Fibroblast of lung (primary cell): Measurements from ENCODE around the gene CIITA. TPM values are rescaled to one million over a fixed set of nuclear protein-coding genes. Genes with fewer than 3 reads are reported as not detected.

Source experiments
- DNase-seq, 2 donors: peaks; one replicate each; pipeline versions ENCODE4 v3.0.0 to v3.0.0-alpha.2; 2010; ENCODE audit warnings: low read depth in 2 of 2
- H2AFZ ChIP-seq: 2 replicates; pipeline ENCODE4 v1.5.1; 2012; ENCODE audit warnings: low read length, control low read depth, inconsistent platforms
- H3K27ac ChIP-seq: 2 replicates; pipeline ENCODE4 v1.5.1; 2011; ENCODE audit warnings: low read length, control low read depth; ENCODE audit not compliant: insufficient read depth
- H3K27me3 ChIP-seq: 2 replicates; pipeline ENCODE4 v1.5.1; 2011; ENCODE audit warnings: mild to moderate bottlenecking, low read length; ENCODE audit not compliant: control insufficient read depth, insufficient read depth
- H3K36me3 ChIP-seq: 2 replicates; pipeline ENCODE4 v1.5.1; 2011; ENCODE audit warnings: low read length; ENCODE audit not compliant: control insufficient read depth, insufficient read depth
- H3K4me1 ChIP-seq: 2 replicates; pipeline ENCODE4 v1.5.1; 2011; ENCODE audit warnings: low read length; ENCODE audit not compliant: control insufficient read depth, insufficient read depth; ENCODE audit errors: extremely low read depth
- H3K4me2 ChIP-seq: 2 replicates; pipeline ENCODE4 v1.5.1; 2011; ENCODE audit warnings: low read length, control low read depth; ENCODE audit not compliant: insufficient read depth; ENCODE audit errors: extremely low read depth
- H3K4me3 ChIP-seq, 4 experiments: fragments of 200-600 bp in 1 of 4; sonication (generic) in 1 of 4; replicated peaks in 1 of 4; 2 replicates each; pipeline ENCODE4 v1.5.1; 2011 to 2016; ENCODE audit warnings: low read length in 4 of 4, low read depth in 3 of 4, mild to moderate bottlenecking in 3 of 4, control low read depth in 2 of 4, inconsistent platforms in 1 of 4, mixed read lengths in 1 of 4; ENCODE audit not compliant: insufficient read depth in 1 of 4; ENCODE audit errors: control extremely low read depth in 1 of 4
- H3K79me2 ChIP-seq: 2 replicates; pipeline ENCODE4 v1.5.1; 2012; ENCODE audit warnings: mild to moderate bottlenecking, low read length, inconsistent platforms; ENCODE audit not compliant: control insufficient read depth, insufficient read depth
- H3K9ac ChIP-seq: 2 replicates; pipeline ENCODE4 v1.5.1; 2011; ENCODE audit warnings: mild to moderate bottlenecking, low read length, control low read depth; ENCODE audit not compliant: insufficient read depth
- H3K9me3 ChIP-seq: 2 replicates; pipeline ENCODE4 v1.5.1; 2012; ENCODE audit warnings: low read depth, low read length; ENCODE audit not compliant: control insufficient read depth, insufficient read depth
- H4K20me1 ChIP-seq: 2 replicates; pipeline ENCODE4 v1.5.1; 2011; ENCODE audit warnings: low read length; ENCODE audit not compliant: control insufficient read depth, insufficient read depth; ENCODE audit errors: extremely low read depth
- CTCF ChIP-seq, 2 donors: IDR thresholded peaks in 1 of 2; conservative IDR thresholded peaks in 1 of 2; 1 replicate in 1 of 2; 2 replicates in 1 of 2; pipeline ENCODE4 v1.5.1; 2011 to 2012; ENCODE audit warnings: low read length in 2 of 2, control low read depth in 1 of 2, inconsistent platforms in 1 of 2, low read depth in 1 of 2, mild to moderate bottlenecking in 1 of 2
- EZH2 ChIP-seq: IDR thresholded peaks from 2 replicates; pipeline ENCODE4 v1.5.1; 2012; ENCODE audit warnings: low read length, control low read depth, mild to moderate bottlenecking; ENCODE audit errors: missing control alignments
- polyA plus RNA-seq, 2 donors: library from polyadenylated mRNA; depleted of rRNA in 1 of 2; stranded (reverse) in 1 of 2; unstranded in 1 of 2; fragments of >200 nt; gene quantifications; 2 replicates each; pipeline ENCODE4 v1.2.1, GENCODE V29; 2011 to 2012; ENCODE audit warnings: missing spikeins in 1 of 2
- total RNA-seq: library from RNA; depleted of rRNA; stranded (reverse); fragments of >200 nt; gene quantifications from 2 replicates; pipeline ENCODE4 v1.2.1, GENCODE V29; 2014

CIITA gene
- total and polyA plus RNA-seq, 2 donors (not counting 1 experiment from before 2014, with no cell fraction given), result 0.27 to 0.66 TPM

DNA sequence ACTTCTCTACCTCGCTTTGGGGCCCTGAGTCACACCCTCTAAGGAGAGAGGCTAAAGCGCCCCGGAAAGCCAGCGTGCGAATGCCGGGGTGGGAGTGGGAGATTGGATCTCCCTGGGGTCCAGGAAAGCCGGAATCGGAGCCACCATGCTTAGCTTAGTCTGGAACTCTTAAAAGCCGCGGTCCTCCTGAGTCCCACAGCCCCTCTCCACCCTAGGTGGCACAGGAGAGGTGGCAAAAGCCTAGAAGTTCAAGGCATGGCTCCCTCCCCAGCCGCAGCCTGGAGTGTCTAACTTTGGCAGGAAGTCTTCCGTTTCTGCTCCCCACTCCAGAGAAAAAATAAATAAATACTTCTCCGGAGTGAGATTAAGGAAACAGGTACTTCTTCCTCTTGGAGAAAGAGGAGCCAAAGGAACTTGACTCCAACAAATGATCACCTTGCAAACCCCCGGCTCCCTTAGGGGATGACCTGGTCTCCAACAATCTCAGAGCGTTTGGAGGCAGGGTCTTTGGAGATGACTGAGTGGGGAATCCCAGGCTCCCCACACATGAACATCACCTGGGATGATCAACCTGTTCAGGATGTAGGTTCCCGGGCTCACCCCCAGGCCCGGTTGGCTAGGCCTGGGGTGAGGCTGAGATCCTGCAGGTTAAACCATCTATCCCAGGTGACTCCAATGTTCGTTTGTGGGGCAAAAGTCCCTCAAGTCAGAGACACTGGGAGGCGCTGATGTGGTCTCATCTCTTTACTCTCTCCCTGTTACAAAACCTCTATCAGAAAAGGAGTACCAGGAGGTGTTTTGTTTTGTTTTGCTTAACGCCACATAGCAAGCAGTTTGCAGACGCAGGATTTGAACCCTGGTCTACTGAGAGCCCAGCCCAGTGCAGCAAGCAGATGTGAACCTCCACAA is 2.9 kb downstream of the CIITA start:
- no peaks in the 10 kb centered on the region for H3K9me3 ChIP-seq
- H3K4me2 ChIP-seq, result peak overlapping the region; percentile 93
- peaks cover 9% of the 10 kb centered on the region for H3K4me1 ChIP-seq
- no peaks in the 10 kb centered on the region for H4K20me1 ChIP-seq
- TF ChIP-seq EZH2 (no peak), CTCF (conservative IDR thresholded peaks at IDR 0.05 in 1 of 2, IDR thresholded peaks at IDR 0.05 in 1 of 2; ENCODE audit: low read depth in 1 of 2, low read length in 2 of 2) (no peak)
- no peaks in the 10 kb centered on the region for H3K36me3 ChIP-seq
- H3K9ac ChIP-seq, result no peak overlapping the region
- no peak overlapping the region for H2AFZ ChIP-seq
- no peaks in the 10 kb centered on the region for H3K79me2 ChIP-seq
- no peaks in the 10 kb centered on the region for H3K27me3 ChIP-seq
- no peak overlapping the region for H3K27ac ChIP-seq
- H3K4me3 ChIP-seq, result peak overlapping the region in 1 of 4 experiments; percentile 75
- no peak for DNase-seq

- Histone ChIP-seq H3K27me3 (peaks cover 2% of the 10 kb centered on the region), H4K20me1 (no peaks in the 10 kb centered on the region), H2AFZ (no peak overlapping the region), H3K27ac (no peak overlapping the region), H3K36me3 (no peaks in the 10 kb centered on the region), H3K4me2 (no peak overlapping the region), H3K4me1 (peaks cover 9% of the 10 kb centered on the region), H3K4me3 (no peak overlapping the region), H3K79me2 (no peaks in the 10 kb centered on the region), H3K9ac (no peak overlapping the region), H3K9me3 (no peaks in the 10 kb centered on the region)
- DNase-seq, result no peak
- TF ChIP-seq CTCF (conservative IDR thresholded peaks at IDR 0.05 in 1 of 2, IDR thresholded peaks at IDR 0.05 in 1 of 2; ENCODE audit: low read depth in 1 of 2, low read length in 2 of 2), result no peak
- no peak for TF ChIP-seq EZH2
Observed at GRCh38 chr16:10880594-10881452, 3.8 kb downstream of the CIITA start.

GRCh38 chr16:10881479-10882030 is 4.6 kb downstream of the CIITA start:
- Histone ChIP-seq H3K27ac (no peak overlapping the region), H3K4me3 (no peak overlapping the region), H3K79me2 (no peaks in the 10 kb centered on the region), H2AFZ (no peak overlapping the region), H3K27me3 (peaks cover 2% of the 10 kb centered on the region), H3K9ac (no peak overlapping the region), H3K4me1 (peaks cover 9% of the 10 kb centered on the region), H4K20me1 (no peaks in the 10 kb centered on the region), H3K9me3 (no peaks in the 10 kb centered on the region), H3K36me3 (no peaks in the 10 kb centered on the region), H3K4me2 (no peak overlapping the region)
- DNase-seq, result no peak
- no peak for TF ChIP-seq CTCF (conservative IDR thresholded peaks at IDR 0.05 in 1 of 2, IDR thresholded peaks at IDR 0.05 in 1 of 2; ENCODE audit: low read depth in 1 of 2, low read length in 2 of 2)
